ENCODE measurements around the gene COTL1. TPM values are rescaled to one million over a fixed set of nuclear protein-coding genes. Genes with fewer than 3 reads are reported as not detected.

COTL1 gene
- total and polyA plus RNA-seq, 9 of the 15 experiments (the other 6 are each of a cell fraction or from before 2014, with no cell fraction given): 27.7 to 185 (median 72.5) TPM

DNA sequence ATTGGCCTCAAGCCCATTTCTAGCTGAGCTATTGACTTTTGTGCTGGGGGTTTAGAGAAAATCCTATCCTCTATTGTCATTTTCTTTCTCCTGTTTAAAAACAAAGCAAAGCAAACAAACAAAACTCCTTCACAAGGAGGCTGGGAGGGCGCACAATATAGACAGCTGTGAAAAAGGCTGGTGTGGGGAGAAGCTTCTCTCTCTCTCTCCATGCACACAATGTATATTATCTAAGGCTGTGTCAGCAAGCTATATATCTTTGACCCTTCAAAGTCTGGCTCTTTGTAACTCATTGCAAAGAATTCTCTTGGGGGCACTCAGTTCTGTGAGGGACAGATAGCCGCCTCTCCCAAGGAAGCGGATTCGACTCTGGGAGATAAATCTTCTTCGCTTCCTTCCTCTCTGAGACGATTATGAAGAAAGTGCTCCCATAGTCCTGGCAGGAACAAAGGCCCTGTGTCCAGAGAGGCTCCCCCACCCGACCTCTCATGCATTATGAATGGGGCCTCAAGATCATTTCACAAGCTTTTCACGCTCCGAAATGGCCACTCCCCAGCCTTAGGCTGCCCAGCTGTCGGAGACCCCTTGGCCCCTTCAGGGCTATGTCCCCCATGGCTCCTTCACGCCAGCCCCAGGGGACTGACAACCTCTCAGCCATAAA is 80.3 kb downstream of the COTL1 start (continued):
- TF ChIP-seq, protein P1, sequence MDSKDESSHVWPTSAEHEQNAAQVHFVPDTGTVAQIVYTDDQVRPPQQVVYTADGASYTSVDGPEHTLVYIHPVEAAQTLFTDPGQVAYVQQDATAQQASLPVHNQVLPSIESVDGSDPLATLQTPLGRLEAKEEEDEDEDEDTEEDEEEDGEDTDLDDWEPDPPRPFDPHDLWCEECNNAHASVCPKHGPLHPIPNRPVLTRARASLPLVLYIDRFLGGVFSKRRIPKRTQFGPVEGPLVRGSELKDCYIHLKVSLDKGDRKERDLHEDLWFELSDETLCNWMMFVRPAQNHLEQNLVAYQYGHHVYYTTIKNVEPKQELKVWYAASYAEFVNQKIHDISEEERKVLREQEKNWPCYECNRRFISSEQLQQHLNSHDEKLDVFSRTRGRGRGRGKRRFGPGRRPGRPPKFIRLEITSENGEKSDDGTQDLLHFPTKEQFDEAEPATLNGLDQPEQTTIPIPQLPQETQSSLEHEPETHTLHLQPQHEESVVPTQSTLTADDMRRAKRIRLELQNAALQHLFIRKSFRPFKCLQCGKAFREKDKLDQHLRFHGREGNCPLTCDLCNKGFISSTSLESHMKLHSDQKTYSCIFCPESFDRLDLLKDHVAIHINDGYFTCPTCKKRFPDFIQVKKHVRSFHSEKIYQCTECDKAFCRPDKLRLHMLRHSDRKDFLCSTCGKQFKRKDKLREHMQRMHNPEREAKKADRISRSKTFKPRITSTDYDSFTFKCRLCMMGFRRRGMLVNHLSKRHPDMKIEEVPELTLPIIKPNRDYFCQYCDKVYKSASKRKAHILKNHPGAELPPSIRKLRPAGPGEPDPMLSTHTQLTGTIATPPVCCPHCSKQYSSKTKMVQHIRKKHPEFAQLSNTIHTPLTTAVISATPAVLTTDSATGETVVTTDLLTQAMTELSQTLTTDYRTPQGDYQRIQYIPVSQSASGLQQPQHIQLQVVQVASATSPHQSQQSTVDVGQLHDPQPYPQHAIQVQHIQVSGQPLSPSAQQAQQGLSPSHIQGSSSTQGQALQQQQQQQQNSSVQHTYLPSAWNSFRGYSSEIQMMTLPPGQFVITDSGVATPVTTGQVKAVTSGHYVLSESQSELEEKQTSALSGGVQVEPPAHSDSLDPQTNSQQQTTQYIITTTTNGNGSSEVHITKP (IDR thresholded peaks at IDR 0.05; ENCODE audit: partially characterized antibody): peak; percentile 43
- TF ChIP-seq TEAD4 (IDR thresholded peaks at IDR 0.05; ENCODE audit: low read length) (peak; percentile 74; the same call in 1 of the 2 replicates), TEAD4 (CRISPR knock-in tag; IDR thresholded peaks at IDR 0.05; ENCODE audit: borderline replicate concordance) (no peak), ELF2 (CRISPR knock-in tag; IDR thresholded peaks at IDR 0.05) (no peak), KHSRP (IDR thresholded peaks at IDR 0.05) (no peak), RFX7 (CRISPR knock-in tag; IDR thresholded peaks at IDR 0.05) (no peak), DACH1 (IDR thresholded peaks at IDR 0.05; ENCODE audit: partially characterized antibody) (peak; percentile 7), ZKSCAN1 (IDR thresholded peaks at IDR 0.05; ENCODE audit: low read depth, low read length) (no peak), KDM2B (CRISPR knock-in tag; IDR thresholded peaks at IDR 0.05) (no peak), ZNF398 (CRISPR knock-in tag; IDR thresholded peaks at IDR 0.05) (no peak), MXD1 (CRISPR knock-in tag; IDR thresholded peaks at IDR 0.05; ENCODE audit: borderline replicate concordance, poor library complexity, severe bottlenecking) (no peak), POU5F1 (IDR thresholded peaks at IDR 0.05; ENCODE audit: borderline replicate concordance, low read depth, low read length, partially characterized antibody) (no peak), ETS2 (tag; IDR thresholded peaks at IDR 0.05; ENCODE audit: borderline replicate concordance, poor library complexity, severe bottlenecking) (no peak), ZC3H11A (IDR thresholded peaks at IDR 0.05; ENCODE audit: low read depth, low read length) (no peak), SMC3 (conservative IDR thresholded peaks at IDR 0.05; ENCODE audit: insufficient read depth, low read depth, low read length) (no peak), PHB2 (IDR thresholded peaks at IDR 0.05; ENCODE audit: low read depth) (no peak; the same call in 1 of the 2 replicates)
- TF ChIP-seq, protein P2, sequence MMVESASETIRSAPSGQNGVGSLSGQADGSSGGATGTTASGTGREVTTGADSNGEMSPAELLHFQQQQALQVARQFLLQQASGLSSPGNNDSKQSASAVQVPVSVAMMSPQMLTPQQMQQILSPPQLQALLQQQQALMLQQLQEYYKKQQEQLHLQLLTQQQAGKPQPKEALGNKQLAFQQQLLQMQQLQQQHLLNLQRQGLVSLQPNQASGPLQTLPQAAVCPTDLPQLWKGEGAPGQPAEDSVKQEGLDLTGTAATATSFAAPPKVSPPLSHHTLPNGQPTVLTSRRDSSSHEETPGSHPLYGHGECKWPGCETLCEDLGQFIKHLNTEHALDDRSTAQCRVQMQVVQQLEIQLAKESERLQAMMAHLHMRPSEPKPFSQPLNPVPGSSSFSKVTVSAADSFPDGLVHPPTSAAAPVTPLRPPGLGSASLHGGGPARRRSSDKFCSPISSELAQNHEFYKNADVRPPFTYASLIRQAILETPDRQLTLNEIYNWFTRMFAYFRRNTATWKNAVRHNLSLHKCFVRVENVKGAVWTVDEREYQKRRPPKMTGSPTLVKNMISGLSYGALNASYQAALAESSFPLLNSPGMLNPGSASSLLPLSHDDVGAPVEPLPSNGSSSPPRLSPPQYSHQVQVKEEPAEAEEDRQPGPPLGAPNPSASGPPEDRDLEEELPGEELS (CRISPR knock-in tag; IDR thresholded peaks at IDR 0.05; ENCODE audit: borderline replicate concordance): no peak
- TF ChIP-seq, protein P3, sequence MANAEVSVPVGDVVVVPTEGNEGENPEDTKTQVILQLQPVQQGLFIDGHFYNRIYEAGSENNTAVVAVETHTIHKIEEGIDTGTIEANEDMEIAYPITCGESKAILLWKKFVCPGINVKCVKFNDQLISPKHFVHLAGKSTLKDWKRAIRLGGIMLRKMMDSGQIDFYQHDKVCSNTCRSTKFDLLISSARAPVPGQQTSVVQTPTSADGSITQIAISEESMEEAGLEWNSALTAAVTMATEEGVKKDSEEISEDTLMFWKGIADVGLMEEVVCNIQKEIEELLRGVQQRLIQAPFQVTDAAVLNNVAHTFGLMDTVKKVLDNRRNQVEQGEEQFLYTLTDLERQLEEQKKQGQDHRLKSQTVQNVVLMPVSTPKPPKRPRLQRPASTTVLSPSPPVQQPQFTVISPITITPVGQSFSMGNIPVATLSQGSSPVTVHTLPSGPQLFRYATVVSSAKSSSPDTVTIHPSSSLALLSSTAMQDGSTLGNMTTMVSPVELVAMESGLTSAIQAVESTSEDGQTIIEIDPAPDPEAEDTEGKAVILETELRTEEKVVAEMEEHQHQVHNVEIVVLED (CRISPR knock-in tag; IDR thresholded peaks at IDR 0.05): no peak

All from K562 (cell line).